Cardiac atrium fibroblast (primary cell): ENCODE measurements around the gene TSPAN15. TPM values are rescaled to one million over a fixed set of nuclear protein-coding genes. Genes with fewer than 3 reads are reported as not detected.

Experiments
- total RNA-seq: library from RNA; depleted of rRNA; stranded (reverse); fragments of >200 nt; gene quantifications from 2 replicates; pipeline ENCODE4 v1.2.3, GENCODE V29; 2015

Gene TSPAN15
- 6.0 and 7.4 TPM in 2 replicates for total RNA-seq

GRCh38 chr10:69451209-69451783 is at the start of gene TSPAN15:
Gene TSPAN15 (plus strand): TSS chr10:69451465. CDS start chr10:69451595, 130 bp downstream.

GRCh38 chr10:69416695-69417094 is 34.6 kb upstream of the TSPAN15 start, which contains the start of gene TACR2:
Gene TACR2 (minus strand): TSS chr10:69416918. CDS start chr10:69416323, 595 bp downstream.

Other genes with a start within 250 kb of the TSPAN15 start
- 0.18 and 0.49 TPM in 2 replicates for gene HKDC1, start 231.1 kb upstream of the TSPAN15 start, total RNA-seq
- 168 and 214 TPM in 2 replicates for gene HK1, start 173.0 kb upstream of the TSPAN15 start, total RNA-seq
- 0.18 TPM in 1 of 2 replicates, not detected in the other for gene TACR2, start 34.5 kb upstream of the TSPAN15 start, total RNA-seq
- gene NEUROG3, start 122.0 kb downstream of the TSPAN15 start, total RNA-seq: not detected in 2 replicates
- not detected in 2 replicates for gene FAM241B, start 178.8 kb downstream of the TSPAN15 start, total RNA-seq